ENCODE results near the gene APOB. TPM values are rescaled to one million over a fixed set of nuclear protein-coding genes. Genes with fewer than 3 reads are reported as not detected.

APOB gene
- total and polyA plus RNA-seq, 2 of the 13 experiments (the other 11 are each of a cell fraction or from before 2014, with no cell fraction given) = 1,569 to 2,515 TPM

GRCh38 chr2:21020031-21020667 lies 23.7 kb downstream of the APOB start (continued):
- TF ChIP-seq ZHX2 (IDR thresholded peaks at IDR 0.05; ENCODE audit: low read depth) (no peak), ZHX2 (CRISPR knock-in tag; IDR thresholded peaks at IDR 0.05; ENCODE audit: borderline replicate concordance) (no peak), ZSCAN5A (CRISPR knock-in tag; IDR thresholded peaks at IDR 0.05; ENCODE audit: borderline replicate concordance) (no peak), FLYWCH1 (CRISPR knock-in tag; IDR thresholded peaks at IDR 0.05) (peak; percentile 31; the same call in 1 of the 2 replicates), HNF1B (CRISPR knock-in tag; IDR thresholded peaks at IDR 0.05) (0 out of 2 replicates have a peak, but pooled peaks have one; percentile 37), ZNF431 (CRISPR knock-in tag; IDR thresholded peaks at IDR 0.05; ENCODE audit: borderline replicate concordance, low read depth) (no peak), ZNF660 (CRISPR knock-in tag; IDR thresholded peaks at IDR 0.05; ENCODE audit: borderline replicate concordance, low read depth) (no peak), ZNF580 (CRISPR knock-in tag; IDR thresholded peaks at IDR 0.05; ENCODE audit: borderline replicate concordance, low read depth) (no peak), ZNF782 (CRISPR knock-in tag; IDR thresholded peaks at IDR 0.05; ENCODE audit: borderline replicate concordance) (peak; percentile 30; the same call in 1 of the 2 replicates), ZNF644 (CRISPR knock-in tag; IDR thresholded peaks at IDR 0.05; ENCODE audit: low read depth) (no peak), ZNF546 (CRISPR knock-in tag; conservative IDR thresholded peaks at IDR 0.05) (no peak), TSC22D2 (CRISPR knock-in tag; IDR thresholded peaks at IDR 0.05; ENCODE audit: borderline replicate concordance) (no peak), ZFP36L2 (CRISPR knock-in tag; IDR thresholded peaks at IDR 0.05) (no peak), ZNF841 (CRISPR knock-in tag; IDR thresholded peaks at IDR 0.05; ENCODE audit: borderline replicate concordance) (no peak), IKZF1 (IDR thresholded peaks at IDR 0.05) (no peak), TCF12 (IDR thresholded peaks at IDR 0.05) (no peak), TCF12 (CRISPR knock-in tag; IDR thresholded peaks at IDR 0.05) (no peak), ZBTB25 (CRISPR knock-in tag; IDR thresholded peaks at IDR 0.05) (no peak), YY1 (IDR thresholded peaks at IDR 0.05; ENCODE audit: insufficient read depth, insufficient replicate concordance, low read depth, low read length) (no peak)

Data from HepG2 (cell line).